Tibial nerve (tissue), 4 donors: ENCODE data around the gene TMEM132C. TPM values are rescaled to one million over a fixed set of nuclear protein-coding genes. Genes with fewer than 3 reads are reported as not detected.

Source experiments
- DNase-seq, 2 donors: peaks; one replicate each; pipeline ENCODE4 v3.0.0-alpha.2; 2019; ENCODE audit warnings: low spot score in 2 of 2
- H3K27ac ChIP-seq, 4 donors: fragments of 200-600 bp; sonication (generic) in 3 of 4; one replicate each; pipeline ENCODE4 v1.5.1; 2017 to 2019; ENCODE audit warnings: mild to moderate bottlenecking in 1 of 4
- H3K27me3 ChIP-seq, 2 donors: fragments of 200-600 bp; sonication (generic) in 1 of 2; one replicate each; pipeline versions ENCODE4 v1.5.1 to v1.6.0; 2017 to 2019
- H3K36me3 ChIP-seq, 3 donors: fragments of 200-600 bp; sonication (generic); one replicate each; pipeline ENCODE4 v1.5.1; 2018 to 2019
- H3K4me1 ChIP-seq, 4 donors: fragments of 200-600 bp; sonication (generic) in 3 of 4; one replicate each; pipeline ENCODE4 v1.5.1; 2017 to 2019
- H3K4me3 ChIP-seq, 4 donors: fragments of 200-600 bp; sonication (generic) in 3 of 4; one replicate each; pipeline ENCODE4 v1.5.1; 2017 to 2019; ENCODE audit warnings: mild to moderate bottlenecking in 1 of 4, moderate library complexity in 1 of 4
- H3K9me3 ChIP-seq, 4 donors: fragments of 200-600 bp; sonication (generic) in 3 of 4; one replicate each; pipeline ENCODE4 v1.5.1; 2017 to 2019
- EP300 ChIP-seq, 2 donors: sonication (generic); formaldehyde crosslinking; IDR thresholded peaks; one replicate each; pipeline ENCODE4 v1.6.1; 2017; ENCODE audit warnings: antibody characterized with exemption in 2 of 2, mild to moderate bottlenecking in 1 of 2
- POLR2A ChIP-seq, 2 donors: fragments of 450-650 bp; IDR thresholded peaks; one replicate each; pipeline ENCODE4 v1.6.1; 2017; ENCODE audit warnings: antibody characterized with exemption in 2 of 2, mild to moderate bottlenecking in 2 of 2, moderate library complexity in 2 of 2
- WGBS, 2 donors: methylation state at CpG; one replicate each; pipeline ENCODE4 v1.1.5; 2018; 5-methylcytosine and 5-hydroxymethylcytosine counted together
- total RNA-seq, 4 donors: library from RNA; depleted of rRNA; stranded (reverse); fragments of >200 nt; gene quantifications; one replicate each; pipeline ENCODE4 v1.1.0, GENCODE V29; 2016
- TF ChIP-seq, protein P1 (sequence below), 5 experiments: fragments of 200-600 bp in 3 of 5; fragments of 450-650 bp in 2 of 5; sonication (generic) in 3 of 5; IDR thresholded peaks; one replicate each; pipeline ENCODE4 v1.5.1; 2016 to 2019; ENCODE audit warnings: antibody characterized with exemption in 5 of 5, mild to moderate bottlenecking in 3 of 5, moderate library complexity in 2 of 5

TMEM132C gene
- total RNA-seq, 4 donors from 2014 or later = 8.2 to 17.4 (median 12.4) TPM

DNA sequence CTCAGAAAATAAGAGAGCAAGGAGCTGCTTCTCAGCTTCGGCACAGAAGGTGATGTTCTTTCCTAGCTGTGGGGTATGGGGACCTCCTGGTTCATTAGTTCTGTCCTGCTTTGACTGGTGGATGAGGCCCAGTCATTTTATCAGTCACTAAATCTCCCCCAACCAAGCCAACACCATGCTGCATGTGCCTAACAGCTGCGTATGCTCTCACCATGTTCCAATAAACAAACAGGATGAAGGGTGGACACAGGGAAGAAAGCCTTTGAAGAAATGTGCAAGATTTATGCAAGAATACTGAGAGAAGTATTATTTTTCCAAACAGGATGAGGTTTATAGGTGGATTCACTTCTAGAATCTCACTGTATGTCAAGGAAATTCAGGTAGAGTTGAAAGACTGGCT lies 156.2 kb downstream of the TMEM132C start:
- 83 to 87% methylated on average over 2 of the region's 2 CpGs for WGBS, 2 donors
- TF ChIP-seq, protein P1, sequence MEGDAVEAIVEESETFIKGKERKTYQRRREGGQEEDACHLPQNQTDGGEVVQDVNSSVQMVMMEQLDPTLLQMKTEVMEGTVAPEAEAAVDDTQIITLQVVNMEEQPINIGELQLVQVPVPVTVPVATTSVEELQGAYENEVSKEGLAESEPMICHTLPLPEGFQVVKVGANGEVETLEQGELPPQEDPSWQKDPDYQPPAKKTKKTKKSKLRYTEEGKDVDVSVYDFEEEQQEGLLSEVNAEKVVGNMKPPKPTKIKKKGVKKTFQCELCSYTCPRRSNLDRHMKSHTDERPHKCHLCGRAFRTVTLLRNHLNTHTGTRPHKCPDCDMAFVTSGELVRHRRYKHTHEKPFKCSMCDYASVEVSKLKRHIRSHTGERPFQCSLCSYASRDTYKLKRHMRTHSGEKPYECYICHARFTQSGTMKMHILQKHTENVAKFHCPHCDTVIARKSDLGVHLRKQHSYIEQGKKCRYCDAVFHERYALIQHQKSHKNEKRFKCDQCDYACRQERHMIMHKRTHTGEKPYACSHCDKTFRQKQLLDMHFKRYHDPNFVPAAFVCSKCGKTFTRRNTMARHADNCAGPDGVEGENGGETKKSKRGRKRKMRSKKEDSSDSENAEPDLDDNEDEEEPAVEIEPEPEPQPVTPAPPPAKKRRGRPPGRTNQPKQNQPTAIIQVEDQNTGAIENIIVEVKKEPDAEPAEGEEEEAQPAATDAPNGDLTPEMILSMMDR (IDR thresholded peaks at IDR 0.05) = no peak
- no peak for TF ChIP-seq POLR2A (IDR thresholded peaks at IDR 0.05)
- TF ChIP-seq EP300 (IDR thresholded peaks at IDR 0.05) = no peak
- H3K27ac ChIP-seq = no peak overlapping the region
- H3K36me3 ChIP-seq = no peaks in the 10 kb centered on the region
- peaks cover 0 to 3% (median 0%) of the 10 kb centered on the region in 4 donors for H3K9me3 ChIP-seq
- H3K4me1 ChIP-seq = no peaks in the 10 kb centered on the region
- DNase-seq = no peak
- no peak overlapping the region for H3K4me3 ChIP-seq
- H3K27me3 ChIP-seq = no peaks in the 10 kb centered on the region

DNA sequence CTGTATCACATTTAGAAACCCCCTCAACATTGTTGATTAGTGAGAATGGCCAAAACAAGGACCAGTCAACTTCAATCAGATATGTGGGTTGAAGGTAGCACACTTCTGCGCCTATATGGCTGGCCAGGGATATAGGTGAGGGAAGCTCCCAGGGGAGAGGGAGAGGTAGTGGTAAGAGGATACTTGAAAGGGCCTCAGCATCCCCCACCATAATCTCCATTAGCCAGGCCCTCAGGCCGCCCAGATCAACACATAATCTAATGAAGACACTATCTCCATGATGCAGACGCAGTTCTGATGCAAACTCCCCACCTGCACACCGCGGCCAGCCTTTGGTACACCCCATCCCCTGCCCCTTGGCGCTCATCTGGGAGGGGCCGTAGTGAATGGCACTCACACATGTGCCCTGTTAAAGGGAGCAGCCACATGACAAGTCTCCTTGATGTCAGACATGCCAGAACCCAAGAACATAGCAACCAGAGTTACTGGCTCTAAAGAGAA lies 158.0 kb downstream of the TMEM132C start:
- no peaks in the 10 kb centered on the region for H3K36me3 ChIP-seq
- peaks cover 0 to 3% (median 0%) of the 10 kb centered on the region in 4 donors for H3K9me3 ChIP-seq
- no peaks in the 10 kb centered on the region for H3K4me1 ChIP-seq
- DNase-seq = no peak
- H3K4me3 ChIP-seq = no peak overlapping the region
- TF ChIP-seq POLR2A (IDR thresholded peaks at IDR 0.05) = no peak
- TF ChIP-seq, protein P1 (IDR thresholded peaks at IDR 0.05) = no peak
- 84 to 85% methylated on average over 7 of the region's 7 CpGs for WGBS, 2 donors
- H3K27ac ChIP-seq = no peak overlapping the region
- H3K27me3 ChIP-seq = no peaks in the 10 kb centered on the region

DNA sequence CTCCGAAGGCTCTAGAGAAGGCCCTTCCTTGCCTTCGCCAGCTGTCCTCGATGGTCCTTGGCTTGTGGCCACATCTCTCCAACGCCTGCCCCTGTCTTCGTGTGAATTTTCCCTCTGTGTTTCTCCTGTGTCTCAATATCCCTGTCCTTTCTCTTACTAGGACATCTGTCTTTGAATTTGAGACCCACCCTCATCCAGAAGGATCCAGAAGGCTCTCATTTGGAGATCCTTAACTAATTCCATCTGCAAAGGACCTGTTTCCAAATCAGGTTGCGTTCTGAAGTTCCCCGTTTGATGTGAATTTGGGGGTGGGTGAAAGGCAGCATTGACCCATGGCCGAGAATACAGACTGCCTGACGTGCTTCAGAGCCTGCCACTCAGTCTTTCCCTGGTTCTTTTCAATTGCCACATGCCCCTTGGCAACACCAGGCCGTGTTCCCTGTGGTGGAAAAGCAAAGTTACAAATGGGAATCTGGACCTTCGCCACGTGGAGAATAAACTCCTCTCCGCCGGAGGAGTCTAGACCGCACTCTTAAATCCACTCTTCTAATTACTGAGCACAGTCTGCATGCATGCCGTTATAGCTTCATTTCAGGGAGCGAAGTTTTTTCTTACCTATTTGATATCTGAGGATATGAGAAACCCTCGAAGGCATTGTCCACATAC lies 158.8 kb downstream of the TMEM132C start:
- 76 to 79% methylated on average over 18 of the region's 18 CpGs for WGBS, 2 donors
- H3K36me3 ChIP-seq = no peaks in the 10 kb centered on the region
- H3K9me3 ChIP-seq = peaks cover 0 to 3% (median 0%) of the 10 kb centered on the region in 4 donors
- no peak for DNase-seq
- TF ChIP-seq POLR2A (IDR thresholded peaks at IDR 0.05) (no peak), EP300 (IDR thresholded peaks at IDR 0.05) (no peak)
- TF ChIP-seq, protein P1 (IDR thresholded peaks at IDR 0.05) = no peak
- no peaks in the 10 kb centered on the region for H3K4me1 ChIP-seq
- H3K27ac ChIP-seq = no peak overlapping the region
- no peak overlapping the region for H3K4me3 ChIP-seq
- H3K27me3 ChIP-seq = no peaks in the 10 kb centered on the region

DNA sequence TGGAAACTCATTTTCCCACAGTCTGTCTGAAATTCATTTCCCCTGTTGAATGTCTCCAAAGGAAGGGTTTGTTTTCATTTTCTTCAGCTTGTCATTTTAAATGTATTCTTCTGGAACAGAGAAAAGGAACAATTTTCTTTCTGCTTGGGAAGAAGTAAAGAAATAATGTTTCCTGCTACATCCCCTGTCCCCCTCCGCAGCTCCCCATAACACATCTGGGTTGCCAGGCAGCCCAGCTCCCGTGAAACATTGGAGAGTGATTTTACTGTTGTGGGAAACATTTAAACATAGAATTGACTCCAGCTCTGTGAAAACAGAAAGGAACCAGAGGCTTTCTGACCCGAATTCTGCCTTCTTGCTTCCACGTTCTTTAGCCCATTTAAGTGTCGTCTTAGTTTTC lies 159.5 kb downstream of the TMEM132C start:
- no peak overlapping the region for H3K27ac ChIP-seq
- no peaks in the 10 kb centered on the region for H3K4me1 ChIP-seq
- WGBS, 2 donors = 47 to 51% methylated on average over 5 of the region's 5 CpGs
- no peaks in the 10 kb centered on the region for H3K27me3 ChIP-seq
- peaks cover 0 to 3% (median 0%) of the 10 kb centered on the region in 4 donors for H3K9me3 ChIP-seq
- H3K4me3 ChIP-seq = no peak overlapping the region
- H3K36me3 ChIP-seq = no peaks in the 10 kb centered on the region
- DNase-seq = no peak
- TF ChIP-seq, protein P1 (IDR thresholded peaks at IDR 0.05) = no peak
- TF ChIP-seq POLR2A (IDR thresholded peaks at IDR 0.05) = no peak
- TF ChIP-seq EP300 (IDR thresholded peaks at IDR 0.05) = no peak

DNA sequence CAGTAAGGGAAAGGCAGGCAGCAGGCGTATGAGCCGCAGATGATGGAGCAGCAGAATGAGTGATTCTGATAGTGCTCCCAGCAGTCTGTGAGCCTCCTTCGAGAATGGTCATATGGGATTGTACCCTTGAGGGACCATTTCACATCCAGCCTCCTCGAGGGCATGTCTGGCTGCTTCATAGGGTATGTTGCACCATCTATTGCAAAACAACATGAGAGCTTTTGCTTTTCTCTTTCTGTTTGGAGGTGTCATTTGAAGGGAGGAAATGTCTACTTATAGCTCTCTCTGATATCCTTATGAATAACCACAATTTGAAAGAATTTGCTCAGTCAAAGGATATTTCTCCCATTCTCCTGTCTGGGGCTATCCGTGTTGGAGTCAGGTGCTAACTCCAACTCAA lies 172.8 kb downstream of the TMEM132C start:
- 77 to 82% methylated on average over 5 of the region's 5 CpGs for WGBS, 2 donors
- DNase-seq = no peak
- H3K9me3 ChIP-seq = peaks cover 0 to 5% (median 0%) of the 10 kb centered on the region in 4 donors
- no peaks in the 10 kb centered on the region for H3K27me3 ChIP-seq
- no peak overlapping the region for H3K4me3 ChIP-seq
- H3K4me1 ChIP-seq = no peaks in the 10 kb centered on the region
- no peaks in the 10 kb centered on the region for H3K36me3 ChIP-seq
- no peak for TF ChIP-seq EP300 (IDR thresholded peaks at IDR 0.05)
- no peak for TF ChIP-seq POLR2A (IDR thresholded peaks at IDR 0.05)
- TF ChIP-seq, protein P1 (IDR thresholded peaks at IDR 0.05) = no peak
- no peak overlapping the region for H3K27ac ChIP-seq
